A673 (cell line): ENCODE results near the gene RC3H2. TPM values are rescaled to one million over a fixed set of nuclear protein-coding genes. Genes with fewer than 3 reads are reported as not detected.

Source experiments
- BruUV-seq: library from RNA; stranded (reverse); fragments of 400-500 nt; replicated peaks from 2 replicates; lab custom pipeline; 2021; lab: Mats Ljungman, UMichigan
- CTCF ChIA-PET: fragments of 300-600 bp; sonication (Branson Sonifier 250); formaldehyde crosslinking; loops from one replicate; lab custom pipeline; 2022; ENCODE audit warnings: antibody characterized with exemption; lab: Charles Lee
- POLR2A ChIA-PET: fragments of 300-600 bp; sonication (Branson Sonifier 250); formaldehyde crosslinking; loops from one replicate; lab custom pipeline; 2022; ENCODE audit warnings: antibody characterized with exemption; ENCODE audit not compliant: low non-redundant PET; lab: Charles Lee
- DNase-seq: peaks from one replicate; pipeline ENCODE4 v3.0.0-alpha.2; 2015; ENCODE audit warnings: low spot score
- H3K27ac ChIP-seq: fragments of 200-600 bp; sonication (generic); 2 replicates; pipeline ENCODE4 v1.5.1; 2016; ENCODE audit warnings: mixed run types, low read depth, mild to moderate bottlenecking, mixed read lengths, antibody characterized with exemption, low read length; ENCODE audit not compliant: poor library complexity, severe bottlenecking
- H3K27me3 ChIP-seq: fragments of 200-600 bp; sonication (generic); replicated peaks from 2 replicates; pipeline ENCODE4 v1.6.1; 2017; ENCODE audit warnings: mixed run types, low read depth, mild to moderate bottlenecking, mixed read lengths, antibody characterized with exemption, low read length; ENCODE audit not compliant: insufficient read depth, poor library complexity
- H3K36me3 ChIP-seq: fragments of 200-600 bp; sonication (generic); 2 replicates; pipeline ENCODE4 v1.6.1; 2016; ENCODE audit warnings: mixed run types, mild to moderate bottlenecking, mixed read lengths, antibody characterized with exemption, low read length; ENCODE audit not compliant: insufficient read depth, poor library complexity, severe bottlenecking
- H3K4me1 ChIP-seq: fragments of 200-600 bp; sonication (generic); 2 replicates; pipeline ENCODE4 v1.6.1; 2017; ENCODE audit warnings: mixed run types, mild to moderate bottlenecking, mixed read lengths, antibody characterized with exemption, low read length; ENCODE audit not compliant: insufficient read depth, poor library complexity, severe bottlenecking
- H3K4me3 ChIP-seq: fragments of 200-600 bp; sonication (generic); 2 replicates; pipeline ENCODE4 v1.5.1; 2016; ENCODE audit warnings: low read depth, mixed run types, mild to moderate bottlenecking, mixed read lengths, low read length; ENCODE audit not compliant: poor library complexity, severe bottlenecking
- H3K9me3 ChIP-seq: fragments of 200-600 bp; sonication (generic); 2 replicates; pipeline ENCODE4 v1.6.1; 2016; ENCODE audit warnings: mixed run types, low read depth, mild to moderate bottlenecking, mixed read lengths, antibody characterized with exemption, low read length; ENCODE audit not compliant: poor library complexity, severe bottlenecking
- EZH2 ChIP-seq: fragments of 200-600 bp; sonication (generic); IDR thresholded peaks from 2 replicates; pipeline ENCODE4 v1.6.1; 2017; ENCODE audit warnings: borderline replicate concordance, low read depth, mild to moderate bottlenecking, mixed read lengths, antibody characterized with exemption, low read length; ENCODE audit not compliant: poor library complexity, severe bottlenecking
- intact Hi-C: fragments of 100-400 bp; cut with micrococcal nuclease; formaldehyde crosslinking; loops from one replicate; pipeline ENCODE4 v1.10.0; 2022; ENCODE audit not compliant: unreplicated experiment
- total RNA-seq: library from RNA; stranded (reverse); gene quantifications from 2 replicates; pipeline ENCODE4 v1.2.3, GENCODE V29; 2021
- TF ChIP-seq, protein P1 (sequence below): fragments of 300-800, 200-600 bp; sonication (generic); conservative IDR thresholded peaks from 2 replicates; pipeline ENCODE4 v1.5.1; 2017; ENCODE audit warnings: low read depth, mild to moderate bottlenecking, antibody characterized with exemption, low read length, moderate library complexity, mixed read lengths

Gene RC3H2
- total RNA-seq, 1 experiment from 2014 or later, result 71.1 TPM

DNA sequence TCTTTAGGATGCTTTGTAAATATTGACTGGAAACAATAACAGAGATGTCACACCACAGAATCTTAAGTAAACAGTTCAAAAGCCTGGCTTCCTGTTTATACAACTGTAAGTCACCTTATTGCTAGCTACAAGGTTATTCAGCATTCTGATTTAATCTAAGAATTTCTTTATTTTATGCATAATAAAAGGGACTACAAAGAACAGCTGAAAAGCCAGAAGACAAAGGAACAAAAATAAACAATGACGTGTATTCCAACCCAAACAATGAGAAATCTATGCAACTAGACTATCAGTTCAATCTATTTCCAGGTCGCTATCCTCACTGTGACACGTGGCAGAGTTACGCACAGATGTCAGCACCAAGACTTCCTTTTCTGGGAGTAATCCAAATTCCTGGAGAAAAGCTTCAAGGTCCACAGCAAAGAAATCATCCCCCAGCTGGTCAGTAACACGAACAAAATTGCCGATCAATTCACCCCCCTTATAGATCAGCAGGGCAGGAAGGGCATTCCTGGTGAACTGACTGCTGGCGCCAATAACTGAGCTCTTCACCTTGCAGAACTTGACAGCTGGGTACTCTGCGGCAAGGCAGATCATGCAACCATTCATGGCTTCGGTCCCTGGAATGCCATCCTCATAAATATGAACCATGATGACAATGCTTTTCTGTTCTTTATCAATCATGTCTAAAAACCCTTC is 85.2 kb downstream of the RC3H2 start:
- Histone ChIP-seq H3K4me3 (no peak overlapping the region), H3K4me1 (peaks cover 7% of the 10 kb centered on the region), H3K27ac (no peak overlapping the region), H3K36me3 (peaks cover 56% of the 10 kb centered on the region), H3K27me3 (no peaks in the 10 kb centered on the region), H3K9me3 (no peaks in the 10 kb centered on the region)
- no TSS peak for BruUV-seq
- intact Hi-C loops, result loop anchor here (10.0 kb wide), 1 partner anchor 465 kb away; no protein-coding TSS in a partner anchor
- DNase-seq, result no peak
- ChIA-PET CTCF (no interaction called here), POLR2A (no interaction called here)
- TF ChIP-seq, protein P1, sequence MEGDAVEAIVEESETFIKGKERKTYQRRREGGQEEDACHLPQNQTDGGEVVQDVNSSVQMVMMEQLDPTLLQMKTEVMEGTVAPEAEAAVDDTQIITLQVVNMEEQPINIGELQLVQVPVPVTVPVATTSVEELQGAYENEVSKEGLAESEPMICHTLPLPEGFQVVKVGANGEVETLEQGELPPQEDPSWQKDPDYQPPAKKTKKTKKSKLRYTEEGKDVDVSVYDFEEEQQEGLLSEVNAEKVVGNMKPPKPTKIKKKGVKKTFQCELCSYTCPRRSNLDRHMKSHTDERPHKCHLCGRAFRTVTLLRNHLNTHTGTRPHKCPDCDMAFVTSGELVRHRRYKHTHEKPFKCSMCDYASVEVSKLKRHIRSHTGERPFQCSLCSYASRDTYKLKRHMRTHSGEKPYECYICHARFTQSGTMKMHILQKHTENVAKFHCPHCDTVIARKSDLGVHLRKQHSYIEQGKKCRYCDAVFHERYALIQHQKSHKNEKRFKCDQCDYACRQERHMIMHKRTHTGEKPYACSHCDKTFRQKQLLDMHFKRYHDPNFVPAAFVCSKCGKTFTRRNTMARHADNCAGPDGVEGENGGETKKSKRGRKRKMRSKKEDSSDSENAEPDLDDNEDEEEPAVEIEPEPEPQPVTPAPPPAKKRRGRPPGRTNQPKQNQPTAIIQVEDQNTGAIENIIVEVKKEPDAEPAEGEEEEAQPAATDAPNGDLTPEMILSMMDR, result no peak
- no peak for TF ChIP-seq EZH2

DNA sequence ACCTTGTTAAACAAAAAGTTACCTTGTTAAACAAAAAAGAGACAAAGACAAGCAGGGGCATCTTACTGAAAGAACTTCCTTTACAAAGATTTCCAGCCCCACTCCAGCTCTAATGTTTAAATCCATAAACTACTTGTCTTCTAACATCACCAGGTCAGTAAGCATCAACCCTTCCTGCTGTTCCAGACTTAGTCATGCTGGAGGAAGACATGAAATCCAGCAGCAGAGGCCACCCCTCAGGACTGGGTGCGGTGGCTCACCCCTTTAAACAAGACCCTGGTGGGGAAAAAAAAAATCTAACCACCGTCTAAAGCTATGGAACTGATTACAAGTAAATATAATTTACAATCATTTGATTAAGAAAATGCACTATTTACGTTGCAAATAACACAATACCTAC is 85.8 kb downstream of the RC3H2 start:
- CTCF ChIA-PET, result no interaction called here
- intact Hi-C loops, result loop anchor here (10.0 kb wide), 1 partner anchor 465 kb away; no protein-coding TSS in a partner anchor
- no peaks in the 10 kb centered on the region for H3K9me3 ChIP-seq
- no peak overlapping the region for H3K27ac ChIP-seq
- H3K27me3 ChIP-seq, result no peaks in the 10 kb centered on the region
- no TSS peak for BruUV-seq
- no peak for DNase-seq
- POLR2A ChIA-PET, result no interaction called here
- H3K4me3 ChIP-seq, result no peak overlapping the region
- TF ChIP-seq, protein P1, result no peak
- no peak for TF ChIP-seq EZH2
- H3K4me1 ChIP-seq, result peaks cover 7% of the 10 kb centered on the region
- H3K36me3 ChIP-seq, result peaks cover 52% of the 10 kb centered on the region

DNA sequence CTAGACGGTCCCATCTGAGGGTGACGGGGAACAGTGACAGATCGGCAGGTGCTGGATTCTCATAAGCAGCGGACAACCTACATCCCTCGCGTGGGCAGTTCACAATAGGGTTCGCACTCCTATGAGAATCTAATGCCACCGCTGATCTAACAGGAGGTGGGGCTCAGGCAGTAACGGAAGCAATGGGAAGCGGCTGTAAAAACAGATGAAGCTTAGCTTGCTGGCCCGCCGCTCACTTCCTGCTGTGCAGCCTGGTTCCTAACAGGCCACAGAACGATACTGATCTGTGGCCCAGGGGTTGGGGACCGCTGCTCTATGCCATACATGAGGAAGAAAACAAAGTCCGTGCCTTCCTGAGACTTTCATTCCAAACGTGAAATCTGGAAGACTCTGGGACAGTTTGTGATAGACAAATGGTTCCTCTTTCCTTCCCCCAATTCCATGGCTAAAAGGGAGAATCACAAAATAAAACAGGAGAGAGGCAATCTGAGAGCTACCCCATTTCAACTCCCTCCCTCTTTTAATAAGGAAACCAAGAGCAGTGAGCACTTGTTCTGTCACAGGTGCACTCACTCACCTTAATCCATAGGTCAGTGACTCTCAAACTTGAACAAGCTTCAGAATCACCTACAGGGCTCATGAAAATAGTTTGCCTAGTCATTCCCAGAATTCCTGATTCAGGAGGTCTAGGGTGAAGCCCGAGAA is 88.8 kb downstream of the RC3H2 start:
- intact Hi-C loops, result loop anchor here (10.0 kb wide), 1 partner anchor 462 kb away; no protein-coding TSS in a partner anchor
- no peak overlapping the region for H3K4me3 ChIP-seq
- H3K9me3 ChIP-seq, result no peaks in the 10 kb centered on the region
- no peak for TF ChIP-seq EZH2
- TF ChIP-seq, protein P1, result no peak
- ChIA-PET POLR2A (no interaction called here), CTCF (interaction anchor here (0.6 kb wide), 1 partner anchor 590 kb away, joined by 4 read pairs; no protein-coding TSS in a partner anchor)
- no TSS peak for BruUV-seq
- H3K4me1 ChIP-seq, result peaks cover 4% of the 10 kb centered on the region
- H3K27me3 ChIP-seq, result no peaks in the 10 kb centered on the region
- DNase-seq, result no peak
- no peak overlapping the region for H3K27ac ChIP-seq
- H3K36me3 ChIP-seq, result peaks cover 28% of the 10 kb centered on the region
